Measurements from ENCODE around the gene SLF2.

DNA sequence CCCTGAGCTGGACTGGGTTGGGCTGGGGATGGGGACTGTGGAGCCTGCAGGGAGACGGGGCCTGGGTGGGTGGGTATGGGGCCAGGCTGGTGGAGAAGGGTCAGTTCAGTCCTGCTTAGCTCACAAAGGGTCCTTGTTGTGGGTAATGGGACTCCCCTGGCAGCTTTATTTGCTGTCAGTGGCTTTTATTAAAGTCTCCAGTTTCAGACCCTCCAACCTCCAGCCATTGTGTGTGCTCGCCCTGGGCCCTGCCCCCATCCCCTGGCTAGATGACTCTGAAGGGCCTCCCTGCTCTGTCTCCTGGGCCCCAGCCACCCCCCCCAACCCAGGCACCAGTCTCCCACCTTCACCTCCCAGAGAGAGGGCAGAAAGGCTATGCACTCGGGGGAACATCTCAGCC, 44.4 kb upstream of the SLF2 start:
- TF ChIP-seq, protein P1, sequence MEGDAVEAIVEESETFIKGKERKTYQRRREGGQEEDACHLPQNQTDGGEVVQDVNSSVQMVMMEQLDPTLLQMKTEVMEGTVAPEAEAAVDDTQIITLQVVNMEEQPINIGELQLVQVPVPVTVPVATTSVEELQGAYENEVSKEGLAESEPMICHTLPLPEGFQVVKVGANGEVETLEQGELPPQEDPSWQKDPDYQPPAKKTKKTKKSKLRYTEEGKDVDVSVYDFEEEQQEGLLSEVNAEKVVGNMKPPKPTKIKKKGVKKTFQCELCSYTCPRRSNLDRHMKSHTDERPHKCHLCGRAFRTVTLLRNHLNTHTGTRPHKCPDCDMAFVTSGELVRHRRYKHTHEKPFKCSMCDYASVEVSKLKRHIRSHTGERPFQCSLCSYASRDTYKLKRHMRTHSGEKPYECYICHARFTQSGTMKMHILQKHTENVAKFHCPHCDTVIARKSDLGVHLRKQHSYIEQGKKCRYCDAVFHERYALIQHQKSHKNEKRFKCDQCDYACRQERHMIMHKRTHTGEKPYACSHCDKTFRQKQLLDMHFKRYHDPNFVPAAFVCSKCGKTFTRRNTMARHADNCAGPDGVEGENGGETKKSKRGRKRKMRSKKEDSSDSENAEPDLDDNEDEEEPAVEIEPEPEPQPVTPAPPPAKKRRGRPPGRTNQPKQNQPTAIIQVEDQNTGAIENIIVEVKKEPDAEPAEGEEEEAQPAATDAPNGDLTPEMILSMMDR (IDR thresholded peaks at IDR 0.05): no peak
- TF ChIP-seq POLR2A (IDR thresholded peaks at IDR 0.05): no peak
